ENCODE results near the gene NOL7.

GRCh38 chr6:13614126-13614925 lies 809 bp upstream of the NOL7 start:
- TF ChIP-seq CTCF (conservative IDR thresholded peaks at IDR 0.05) = no peak
- no peak for TF ChIP-seq EZH2 (IDR thresholded peaks at IDR 0.05; ENCODE audit: low read depth)

Data from PC-9 (cell line).